ENCODE data around the gene TSPAN16. TPM values are rescaled to one million over a fixed set of nuclear protein-coding genes. Genes with fewer than 3 reads are reported as not detected.
A peak's percentile ranks its signal among the peaks of the same experiment; 100 is the strongest.
"Not testable (repeated sequence)": the region's sequence is repeated elsewhere in the genome, so short reads cannot be mapped to it uniquely, and the experiment has no call there.

Gene TSPAN16
- total and polyA plus RNA-seq, 2 donors from 2014 or later, result not detected

DNA sequence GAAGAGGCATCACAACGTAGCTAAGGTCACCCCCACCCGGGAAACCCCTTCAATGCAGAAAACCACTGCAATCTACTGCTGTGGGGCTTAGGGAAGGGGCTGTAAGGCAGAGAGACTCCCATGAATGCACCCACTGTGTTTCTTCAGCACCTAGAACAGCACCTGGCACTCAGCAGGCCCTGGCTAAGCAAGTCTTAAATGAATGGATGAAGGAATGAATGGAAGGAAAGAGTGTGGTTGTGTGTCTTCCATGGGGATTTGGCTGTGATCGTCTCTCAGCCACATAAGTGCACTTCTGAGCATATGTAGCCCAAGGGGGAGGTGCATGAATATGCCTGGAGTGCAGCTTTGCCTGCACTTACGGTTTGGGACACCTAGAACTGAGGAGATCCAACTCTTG, 53.2 kb downstream of the TSPAN16 start:
- TF ChIP-seq, protein P1, sequence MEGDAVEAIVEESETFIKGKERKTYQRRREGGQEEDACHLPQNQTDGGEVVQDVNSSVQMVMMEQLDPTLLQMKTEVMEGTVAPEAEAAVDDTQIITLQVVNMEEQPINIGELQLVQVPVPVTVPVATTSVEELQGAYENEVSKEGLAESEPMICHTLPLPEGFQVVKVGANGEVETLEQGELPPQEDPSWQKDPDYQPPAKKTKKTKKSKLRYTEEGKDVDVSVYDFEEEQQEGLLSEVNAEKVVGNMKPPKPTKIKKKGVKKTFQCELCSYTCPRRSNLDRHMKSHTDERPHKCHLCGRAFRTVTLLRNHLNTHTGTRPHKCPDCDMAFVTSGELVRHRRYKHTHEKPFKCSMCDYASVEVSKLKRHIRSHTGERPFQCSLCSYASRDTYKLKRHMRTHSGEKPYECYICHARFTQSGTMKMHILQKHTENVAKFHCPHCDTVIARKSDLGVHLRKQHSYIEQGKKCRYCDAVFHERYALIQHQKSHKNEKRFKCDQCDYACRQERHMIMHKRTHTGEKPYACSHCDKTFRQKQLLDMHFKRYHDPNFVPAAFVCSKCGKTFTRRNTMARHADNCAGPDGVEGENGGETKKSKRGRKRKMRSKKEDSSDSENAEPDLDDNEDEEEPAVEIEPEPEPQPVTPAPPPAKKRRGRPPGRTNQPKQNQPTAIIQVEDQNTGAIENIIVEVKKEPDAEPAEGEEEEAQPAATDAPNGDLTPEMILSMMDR (IDR thresholded peaks at IDR 0.05; ENCODE audit: borderline replicate concordance, extremely low read depth, insufficient read depth), result no peak
- H3K9ac ChIP-seq (ENCODE audit: low read length in 3 of 3), result no peak overlapping the region
- H3K27me3 ChIP-seq (ENCODE audit: control insufficient read depth, insufficient read depth, low read length), result no peaks in the 10 kb centered on the region
- H3K4me3 ChIP-seq (ENCODE audit: low read length in 3 of 3), result no peak overlapping the region
- H3K4me1 ChIP-seq (ENCODE audit: control insufficient read depth in 2 of 3, insufficient read depth in 2 of 3, low read depth in 1 of 3, low read length in 3 of 3), result peaks cover 0 to 11% (median 0%) of the 10 kb centered on the region in 3 donors
- no peak for DNase-seq
- peaks cover 0 to 6% (median 0%) of the 10 kb centered on the region in 3 donors for H3K9me3 ChIP-seq (ENCODE audit: control insufficient read depth in 2 of 3, insufficient read depth in 1 of 3, low read length in 3 of 3)
- no peak overlapping the region for H3K27ac ChIP-seq (ENCODE audit: low read depth in 2 of 2, low read length in 2 of 2)
- intact Hi-C loops (cut with DNase I), result no loop called here
- H3K36me3 ChIP-seq (ENCODE audit: control insufficient read depth in 2 of 3, insufficient read depth in 3 of 3, low read length in 3 of 3), result no peaks in the 10 kb centered on the region
- FAIRE-seq, result no peak

GRCh38 chr19:11354102-11354501, 58.1 kb downstream of the TSPAN16 start:
- intact Hi-C loops (cut with DNase I); H3K36me3 ChIP-seq (ENCODE audit: control insufficient read depth in 2 of 3, insufficient read depth in 3 of 3, low read length in 3 of 3); FAIRE-seq: not testable (repeated sequence)

GRCh38 chr19:11355160-11356073, 59.5 kb downstream of the TSPAN16 start, which contains the start of gene PLPPR2:
PLPPR2 (plus strand) TSS chr19:11355432; CDS start chr19:11357674, 2,242 bp downstream.
- FAIRE-seq (no peak), DNase-seq (peak; percentile 85 to 98 (median 95))
- TF ChIP-seq, protein P1 (IDR thresholded peaks at IDR 0.05; ENCODE audit: borderline replicate concordance, extremely low read depth, insufficient read depth), result no peak
- intact Hi-C loops (cut with DNase I), result no loop called here
- no peaks in the 10 kb centered on the region for H3K9me3 ChIP-seq (ENCODE audit: control insufficient read depth in 2 of 3, insufficient read depth in 1 of 3, low read length in 3 of 3)
- H3K4me1 ChIP-seq (ENCODE audit: control insufficient read depth in 2 of 3, insufficient read depth in 2 of 3, low read depth in 1 of 3, low read length in 3 of 3), result peaks cover 3 to 8% (median 4%) of the 10 kb centered on the region in 3 donors
- peaks cover 2% of the 10 kb centered on the region for H3K27me3 ChIP-seq (ENCODE audit: control insufficient read depth, insufficient read depth, low read length)
- H3K4me3 ChIP-seq (ENCODE audit: low read length in 3 of 3), result peak within 1 kb of the TSS; percentile 55 to 92 (median 65)
- peak within 1 kb of the TSS; percentile 62 to 78 (median 71) for H3K9ac ChIP-seq (ENCODE audit: low read length in 3 of 3)
- no peak within 1 kb of the TSS for H3K27ac ChIP-seq (ENCODE audit: low read depth in 2 of 2, low read length in 2 of 2)
- H3K36me3 ChIP-seq (ENCODE audit: control insufficient read depth in 2 of 3, insufficient read depth in 3 of 3, low read length in 3 of 3), result no peaks in the 10 kb centered on the region

More at GRCh38 chr19:11354102-11354501, 58.1 kb downstream of the TSPAN16 start:
- H3K27ac ChIP-seq (ENCODE audit: low read depth in 2 of 2, low read length in 2 of 2); H3K4me3 ChIP-seq (ENCODE audit: low read length in 3 of 3); DNase-seq; H3K4me1 ChIP-seq (ENCODE audit: control insufficient read depth in 2 of 3, insufficient read depth in 2 of 3, low read depth in 1 of 3, low read length in 3 of 3); H3K9ac ChIP-seq (ENCODE audit: low read length in 3 of 3); H3K9me3 ChIP-seq (ENCODE audit: control insufficient read depth in 2 of 3, insufficient read depth in 1 of 3, low read length in 3 of 3); H3K27me3 ChIP-seq (ENCODE audit: control insufficient read depth, insufficient read depth, low read length): not testable (repeated sequence)

- Histone ChIP-seq H3K4me1 (ENCODE audit: control insufficient read depth in 2 of 3, insufficient read depth in 2 of 3, low read depth in 1 of 3, low read length in 3 of 3) (peaks cover 3 to 8% (median 4%) of the 10 kb centered on the region in 3 donors), H3K27ac (ENCODE audit: low read depth in 2 of 2, low read length in 2 of 2) (no peak overlapping the region), H3K9ac (ENCODE audit: low read length in 3 of 3) (peak overlapping the region; percentile 62 to 78 (median 71)), H3K27me3 (ENCODE audit: control insufficient read depth, insufficient read depth, low read length) (peaks cover 2% of the 10 kb centered on the region), H3K9me3 (ENCODE audit: control insufficient read depth in 2 of 3, insufficient read depth in 1 of 3, low read length in 3 of 3) (no peaks in the 10 kb centered on the region), H3K4me3 (ENCODE audit: low read length in 3 of 3) (peak overlapping the region; percentile 55 to 92 (median 65)), H3K36me3 (ENCODE audit: control insufficient read depth in 2 of 3, insufficient read depth in 3 of 3, low read length in 3 of 3) (no peaks in the 10 kb centered on the region)
- no peak for DNase-seq
- intact Hi-C loops (cut with DNase I), result no loop called here
- FAIRE-seq, result no peak
- TF ChIP-seq, protein P1 (IDR thresholded peaks at IDR 0.05; ENCODE audit: borderline replicate concordance, extremely low read depth, insufficient read depth), result no peak
Observed at GRCh38 chr19:11356074-11356397, 60.1 kb downstream of the TSPAN16 start.
